ENCODE measurements around the gene ARHGAP31. TPM values are rescaled to one million over a fixed set of nuclear protein-coding genes. Genes with fewer than 3 reads are reported as not detected.

ARHGAP31 gene
- total and polyA plus RNA-seq, 12 donors, result 10.6 to 71.1 (median 35.9) TPM

DNA sequence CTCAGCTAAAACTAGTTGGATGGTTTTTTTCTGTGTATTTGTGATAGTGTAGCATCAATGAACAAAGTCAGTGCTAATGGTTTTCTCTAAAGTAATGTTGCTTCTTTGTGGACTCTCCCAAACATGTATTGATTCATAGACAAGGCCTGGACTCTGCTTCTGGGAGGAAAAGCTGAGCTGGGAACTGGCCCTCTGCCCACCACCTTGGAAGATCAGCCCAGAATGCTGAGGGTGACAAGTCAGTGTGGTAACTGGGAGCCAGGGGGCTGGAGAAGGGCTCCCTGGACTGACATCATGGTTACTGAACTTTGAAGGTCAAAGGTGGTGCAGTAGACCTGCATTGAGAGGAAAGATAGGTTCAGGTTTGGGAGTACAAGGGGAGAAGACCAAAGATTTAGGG, 3.0 kb downstream of the ARHGAP31 start:
- intact Hi-C loops (cut with DNase I), result loop anchor here in 4 of 10 donors (5.0 to 10.0 kb wide), 3 partner anchors 35 to 58 kb away; no protein-coding TSS in a partner anchor
- H3K4me3 ChIP-seq, result peak overlapping the region; percentile 63 to 97 (median 87)
- H3K4me1 ChIP-seq, result peaks cover 24 to 80% (median 76%) of the 10 kb centered on the region in 9 donors

GRCh38 chr3:119298565-119298941, 4.4 kb downstream of the ARHGAP31 start:
- Histone ChIP-seq H3K36me3 (peaks cover 0 to 44% (median 9%) of the 10 kb centered on the region in 9 donors), H3K4me1 (peaks cover 16 to 82% (median 76%) of the 10 kb centered on the region in 9 donors), H3K9me3 (no peaks in the 10 kb centered on the region), H3K4me3 (peak overlapping the region in 4 of 10 donors; percentile 10 to 92 (median 50)), H3K27me3 (no peaks in the 10 kb centered on the region), H3K27ac (peak overlapping the region in 2 of 10 donors; percentile 25 to 27)
- intact Hi-C loops (cut with DNase I), result loop anchor here in 4 of 10 donors (5.0 to 10.0 kb wide), 3 partner anchors 34 to 56 kb away; no protein-coding TSS in a partner anchor
- WGBS, 2 donors, result 60 to 68% methylated on average over 11 of the region's 11 CpGs
- DNase-seq (no peak), ATAC-seq (no peak)
- TF ChIP-seq, protein P1, sequence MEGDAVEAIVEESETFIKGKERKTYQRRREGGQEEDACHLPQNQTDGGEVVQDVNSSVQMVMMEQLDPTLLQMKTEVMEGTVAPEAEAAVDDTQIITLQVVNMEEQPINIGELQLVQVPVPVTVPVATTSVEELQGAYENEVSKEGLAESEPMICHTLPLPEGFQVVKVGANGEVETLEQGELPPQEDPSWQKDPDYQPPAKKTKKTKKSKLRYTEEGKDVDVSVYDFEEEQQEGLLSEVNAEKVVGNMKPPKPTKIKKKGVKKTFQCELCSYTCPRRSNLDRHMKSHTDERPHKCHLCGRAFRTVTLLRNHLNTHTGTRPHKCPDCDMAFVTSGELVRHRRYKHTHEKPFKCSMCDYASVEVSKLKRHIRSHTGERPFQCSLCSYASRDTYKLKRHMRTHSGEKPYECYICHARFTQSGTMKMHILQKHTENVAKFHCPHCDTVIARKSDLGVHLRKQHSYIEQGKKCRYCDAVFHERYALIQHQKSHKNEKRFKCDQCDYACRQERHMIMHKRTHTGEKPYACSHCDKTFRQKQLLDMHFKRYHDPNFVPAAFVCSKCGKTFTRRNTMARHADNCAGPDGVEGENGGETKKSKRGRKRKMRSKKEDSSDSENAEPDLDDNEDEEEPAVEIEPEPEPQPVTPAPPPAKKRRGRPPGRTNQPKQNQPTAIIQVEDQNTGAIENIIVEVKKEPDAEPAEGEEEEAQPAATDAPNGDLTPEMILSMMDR (IDR thresholded peaks at IDR 0.05), result no peak

More for the DNA sequence above, 3.0 kb downstream of the ARHGAP31 start:
- no peaks in the 10 kb centered on the region for H3K27me3 ChIP-seq
- DNase-seq (peak in 1 of 2 donors; percentile 55), ATAC-seq (no peak)
- H3K9me3 ChIP-seq, result no peaks in the 10 kb centered on the region
- H3K27ac ChIP-seq, result peak overlapping the region; percentile 18 to 100 (median 99)
- peaks cover 0 to 31% (median 6%) of the 10 kb centered on the region in 9 donors for H3K36me3 ChIP-seq
- TF ChIP-seq, protein P1 (IDR thresholded peaks at IDR 0.05), result no peak

DNA sequence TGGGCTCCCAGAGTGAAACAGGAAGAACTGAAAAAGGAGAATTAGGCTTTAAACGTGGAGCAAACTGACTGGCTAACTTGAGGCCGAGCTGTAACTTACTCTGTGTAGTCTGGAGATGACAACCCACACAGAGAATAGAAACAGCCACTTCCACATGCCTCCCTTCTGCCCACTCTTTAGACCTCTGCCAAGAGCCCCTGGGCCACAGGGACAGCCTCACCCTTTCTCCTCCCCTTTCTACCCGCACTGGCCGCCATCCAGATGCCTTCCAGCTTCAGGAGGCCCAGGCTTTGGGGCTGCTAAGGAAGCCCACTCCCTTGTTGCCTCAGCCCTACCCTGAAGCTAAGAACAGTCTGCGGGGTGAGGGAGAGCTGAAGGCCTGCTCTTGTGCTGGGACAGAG, 6.8 kb downstream of the ARHGAP31 start:
- Histone ChIP-seq H3K9me3 (no peaks in the 10 kb centered on the region), H3K27me3 (no peaks in the 10 kb centered on the region), H3K4me3 (peak overlapping the region in 1 of 10 donors; percentile 5), H3K36me3 (peaks cover 0 to 60% (median 9%) of the 10 kb centered on the region in 9 donors), H3K27ac (peak overlapping the region in 7 of 10 donors; percentile 7 to 70 (median 38)), H3K4me1 (peaks cover 22 to 100% (median 98%) of the 10 kb centered on the region in 9 donors)
- intact Hi-C loops (cut with DNase I), result no loop called here
- DNase-seq (no peak), ATAC-seq (peak; percentile 14 to 55 (median 28))
- TF ChIP-seq, protein P1 (IDR thresholded peaks at IDR 0.05), result no peak
- WGBS, 2 donors, result 45 to 50% methylated on average over 5 of the region's 5 CpGs

GRCh38 chr3:119301662-119302061, 7.5 kb downstream of the ARHGAP31 start:
- H3K27me3 ChIP-seq, result no peaks in the 10 kb centered on the region
- peak in 5 of 8 donors; percentile 20 to 53 (median 33) for ATAC-seq
- H3K9me3 ChIP-seq, result no peaks in the 10 kb centered on the region
- peak overlapping the region in 1 of 10 donors; percentile 5 for H3K4me3 ChIP-seq
- TF ChIP-seq, protein P1 (IDR thresholded peaks at IDR 0.05), result no peak
- H3K4me1 ChIP-seq, result peaks cover 22 to 100% (median 94%) of the 10 kb centered on the region in 9 donors
- WGBS, 2 donors, result 57 to 72% methylated on average over 3 of the region's 3 CpGs
- peak overlapping the region in 6 of 10 donors; percentile 21 to 70 (median 42) for H3K27ac ChIP-seq
- no peak for DNase-seq
- H3K36me3 ChIP-seq, result peaks cover 0 to 60% (median 9%) of the 10 kb centered on the region in 9 donors
- intact Hi-C loops (cut with DNase I), result no loop called here
